Stimulated activated effector memory CD8-positive, alpha-beta T cell treated with anti-CD3 and anti-CD28 coated beads, Interleukin-12 subunit alpha, Interleukin-12 subunit beta, amount 100 ng/mL, for 72 hours (primary cell): ENCODE data around the gene RUNX2.

Source experiments
- ATAC-seq: fragments of 150-1000 bp; cut with Tn5 transposase; 2 replicates; pipeline ENCODE4 v1.10.0; 2021
- DNase-seq, 2 donors: peaks; one replicate each; pipeline ENCODE4 v3.0.0; 2021 to 2022; ENCODE audit warnings: low spot score in 2 of 2
- H3K27ac Mint-ChIP-seq: one replicate; pipeline ENCODE4 v1.8.0; 2022; ENCODE audit warnings: mild to moderate bottlenecking, mixed read lengths
- H3K36me3 Mint-ChIP-seq: one replicate; pipeline ENCODE4 v1.8.0; 2022; ENCODE audit warnings: mild to moderate bottlenecking, mixed read lengths
- H3K4me1 Mint-ChIP-seq: one replicate; pipeline ENCODE4 v1.8.0; 2022; ENCODE audit warnings: mixed read lengths
- H3K4me3 Mint-ChIP-seq: one replicate; pipeline ENCODE4 v1.8.0; 2022; ENCODE audit warnings: mild to moderate bottlenecking, mixed read lengths
- H3K9me3 Mint-ChIP-seq: one replicate; pipeline ENCODE4 v1.8.0; 2022; ENCODE audit warnings: mixed read lengths

The RUNX2 gene

DNA sequence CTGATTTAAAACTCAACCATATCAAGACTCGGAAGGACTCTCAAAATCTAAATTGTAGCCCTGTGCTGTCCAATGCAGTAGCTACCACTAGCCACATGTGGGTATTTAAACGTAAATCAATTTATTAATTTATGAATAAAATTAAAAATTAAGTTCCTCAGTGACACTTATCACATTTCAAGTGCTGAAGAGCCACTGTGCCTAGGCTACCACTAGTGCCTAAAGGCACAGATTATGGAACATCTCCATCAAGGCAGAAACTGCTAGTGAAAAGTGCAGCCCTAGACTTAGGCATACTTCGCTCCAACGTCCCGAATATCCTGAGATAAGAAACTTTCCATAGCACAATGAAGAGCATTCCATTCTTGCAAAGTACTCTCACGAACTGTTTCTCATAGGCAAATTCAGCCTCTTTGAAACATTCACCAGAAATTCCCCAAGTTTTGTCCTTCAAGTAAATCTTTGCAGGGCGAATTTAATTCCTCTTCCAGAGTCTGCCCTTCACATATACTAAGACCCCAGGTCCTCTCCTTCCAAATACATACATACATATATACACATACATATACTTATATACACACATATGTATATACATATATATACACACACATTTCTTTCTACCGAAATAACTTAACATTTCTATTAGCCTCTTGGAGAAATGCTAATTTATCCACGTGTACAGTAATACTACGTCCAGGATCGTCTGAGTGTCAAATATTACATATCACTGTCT lies 48.3 kb downstream of the RUNX2 start:
- H3K9me3 Mint-ChIP-seq: no peaks in the 10 kb centered on the region
- peak overlapping the region; percentile 100 for H3K27ac Mint-ChIP-seq
- ATAC-seq: no peak
- peak overlapping the region; percentile 95 for H3K4me3 Mint-ChIP-seq
- H3K4me1 Mint-ChIP-seq: peaks cover 21% of the 10 kb centered on the region
- H3K36me3 Mint-ChIP-seq: peaks cover 24% of the 10 kb centered on the region
- no peak for DNase-seq

GRCh38 chr6:45377043-45377553 lies 49.0 kb downstream of the RUNX2 start:
- H3K4me3 Mint-ChIP-seq: peak overlapping the region; percentile 95
- H3K4me1 Mint-ChIP-seq: peaks cover 21% of the 10 kb centered on the region
- DNase-seq (peak in 1 of 2 donors; percentile 90), ATAC-seq (peak; percentile 0)
- peaks cover 24% of the 10 kb centered on the region for H3K36me3 Mint-ChIP-seq
- no peaks in the 10 kb centered on the region for H3K9me3 Mint-ChIP-seq
- H3K27ac Mint-ChIP-seq: peak overlapping the region; percentile 100

- ATAC-seq: peak; percentile 90
- H3K36me3 Mint-ChIP-seq: peaks cover 24% of the 10 kb centered on the region
- H3K4me3 Mint-ChIP-seq: peak within 1 kb of the TSS; percentile 95
- peak within 1 kb of the TSS; percentile 100 for H3K27ac Mint-ChIP-seq
- DNase-seq: peak; percentile 90 to 93
- peaks cover 21% of the 10 kb centered on the region for H3K4me1 Mint-ChIP-seq
- no peaks in the 10 kb centered on the region for H3K9me3 Mint-ChIP-seq
Observed at GRCh38 chr6:45377554-45378333, 49.6 kb downstream of the RUNX2 start, which contains the start of gene SUPT3H. Gene SUPT3H (minus strand): TSS chr6:45377934.

- Mint-ChIP-seq H3K4me1 (peaks cover 21% of the 10 kb centered on the region), H3K27ac (peak overlapping the region; percentile 100), H3K4me3 (peak overlapping the region; percentile 95), H3K36me3 (peaks cover 24% of the 10 kb centered on the region), H3K9me3 (no peaks in the 10 kb centered on the region)
- DNase-seq (no peak), ATAC-seq (peak; percentile 31)
Observed at GRCh38 chr6:45378334-45378926, 50.3 kb downstream of the RUNX2 start.

DNA sequence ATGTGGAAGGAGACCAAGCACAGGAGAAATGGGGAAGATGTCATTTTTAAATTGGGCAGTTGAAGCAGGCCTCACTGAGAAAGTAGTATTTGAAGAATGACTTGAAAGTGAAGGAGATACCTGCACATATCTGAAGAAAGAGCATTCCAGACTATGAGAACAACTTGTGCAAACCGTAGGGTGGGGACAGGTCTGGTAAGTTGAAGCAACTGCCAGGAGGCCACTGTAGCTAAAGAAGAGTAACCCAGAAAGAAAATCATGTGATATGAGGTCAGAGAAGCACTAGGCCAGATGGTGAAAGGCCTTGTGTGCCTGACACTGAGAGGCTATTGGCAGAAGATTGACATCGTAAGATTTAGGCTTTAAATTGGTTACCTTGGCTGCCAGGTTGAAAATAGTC lies 54.3 kb downstream of the RUNX2 start:
- peaks cover 18% of the 10 kb centered on the region for H3K36me3 Mint-ChIP-seq
- H3K9me3 Mint-ChIP-seq: no peaks in the 10 kb centered on the region
- no peak overlapping the region for H3K27ac Mint-ChIP-seq
- H3K4me3 Mint-ChIP-seq: no peak overlapping the region
- DNase-seq (no peak), ATAC-seq (no peak)
- H3K4me1 Mint-ChIP-seq: peaks cover 12% of the 10 kb centered on the region

- Mint-ChIP-seq H3K4me1 (no peaks in the 10 kb centered on the region), H3K4me3 (no peak overlapping the region), H3K27ac (no peak overlapping the region), H3K9me3 (peaks cover 1% of the 10 kb centered on the region), H3K36me3 (no peaks in the 10 kb centered on the region)
- ATAC-seq (no peak), DNase-seq (no peak)
Observed at GRCh38 chr6:45386501-45386900, 58.4 kb downstream of the RUNX2 start.

GRCh38 chr6:45387236-45387635 lies 59.1 kb downstream of the RUNX2 start:
- H3K4me1 Mint-ChIP-seq: no peaks in the 10 kb centered on the region
- H3K9me3 Mint-ChIP-seq: peaks cover 2% of the 10 kb centered on the region
- no peak overlapping the region for H3K4me3 Mint-ChIP-seq
- H3K27ac Mint-ChIP-seq: no peak overlapping the region
- ATAC-seq: no peak
- no peaks in the 10 kb centered on the region for H3K36me3 Mint-ChIP-seq
- no peak for DNase-seq

- H3K9me3 Mint-ChIP-seq: peaks cover 5% of the 10 kb centered on the region
- ATAC-seq (no peak), DNase-seq (no peak)
- H3K4me3 Mint-ChIP-seq: no peak overlapping the region
- H3K4me1 Mint-ChIP-seq: no peaks in the 10 kb centered on the region
- H3K27ac Mint-ChIP-seq: no peak overlapping the region
- no peaks in the 10 kb centered on the region for H3K36me3 Mint-ChIP-seq
Observed at GRCh38 chr6:45388328-45388727, 60.2 kb downstream of the RUNX2 start.

- no peaks in the 10 kb centered on the region for H3K36me3 Mint-ChIP-seq
- ATAC-seq (no peak), DNase-seq (no peak)
- H3K27ac Mint-ChIP-seq: no peak overlapping the region
- no peak overlapping the region for H3K4me3 Mint-ChIP-seq
- H3K9me3 Mint-ChIP-seq: peaks cover 8% of the 10 kb centered on the region
- H3K4me1 Mint-ChIP-seq: peaks cover 8% of the 10 kb centered on the region
Observed at GRCh38 chr6:45394586-45395095, 66.5 kb downstream of the RUNX2 start.

DNA sequence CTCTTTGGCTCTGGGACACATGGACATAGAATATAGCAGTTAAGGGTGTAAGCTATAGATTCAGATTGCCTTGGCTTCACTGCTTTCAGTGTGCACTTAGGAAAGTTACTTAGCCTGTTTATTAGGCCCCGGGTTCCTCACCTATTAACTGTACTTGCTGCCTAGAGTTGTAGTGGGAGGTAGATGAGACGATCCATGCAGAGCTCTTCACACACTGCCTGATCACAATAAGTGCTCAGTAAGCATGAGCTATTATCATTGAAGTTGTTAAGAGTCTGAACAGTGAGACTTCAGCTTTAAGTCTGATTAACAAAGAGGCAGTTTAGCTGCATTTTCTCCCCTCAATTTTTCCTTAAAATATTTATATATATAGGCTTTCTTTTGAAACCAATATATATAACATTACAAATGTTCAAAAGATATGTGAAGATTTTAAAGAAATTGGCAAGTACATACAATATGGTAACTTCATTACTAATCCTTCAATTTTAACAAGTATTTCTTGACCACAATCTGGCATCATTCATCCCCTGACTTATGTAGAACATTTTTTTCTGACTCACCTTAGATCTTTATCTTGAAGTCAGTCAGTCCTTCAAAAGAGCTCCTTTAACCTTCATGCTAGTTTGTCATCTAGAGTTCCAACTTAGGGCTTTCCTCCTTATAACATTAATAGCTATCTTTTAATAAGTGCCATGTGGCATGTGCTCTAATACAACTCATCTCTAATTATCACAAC lies 70.1 kb downstream of the RUNX2 start:
- H3K9me3 Mint-ChIP-seq: peaks cover 2% of the 10 kb centered on the region
- no peak overlapping the region for H3K27ac Mint-ChIP-seq
- ATAC-seq: peak; percentile 85
- no peak for DNase-seq
- H3K36me3 Mint-ChIP-seq: no peaks in the 10 kb centered on the region
- peaks cover 8% of the 10 kb centered on the region for H3K4me1 Mint-ChIP-seq
- no peak overlapping the region for H3K4me3 Mint-ChIP-seq

DNA sequence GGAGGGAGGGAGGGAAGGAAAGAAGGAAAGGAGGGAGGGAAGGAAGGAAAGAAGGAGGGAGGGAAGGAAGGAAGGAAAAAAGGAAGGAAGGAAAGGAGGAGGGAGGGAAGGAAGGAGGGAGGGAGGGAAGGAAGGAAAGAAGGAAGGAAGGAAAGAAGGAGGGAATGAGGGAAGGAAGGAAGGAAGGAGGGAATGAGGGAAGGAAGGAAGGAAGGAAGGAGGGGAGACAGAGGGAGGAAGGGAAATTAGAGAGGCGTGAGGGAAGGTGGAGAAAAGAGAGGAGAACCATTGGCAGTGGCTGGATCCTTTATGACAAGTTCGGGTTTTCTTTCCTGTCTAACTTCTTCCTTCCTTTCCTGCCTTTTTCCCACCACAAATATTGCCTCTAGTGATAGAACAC lies 71.9 kb downstream of the RUNX2 start:
- no peak for ATAC-seq
- Mint-ChIP-seq H3K27ac (no peak overlapping the region), H3K4me3 (no peak overlapping the region)

GRCh38 chr6:45411959-45412358 lies 83.8 kb downstream of the RUNX2 start:
- H3K36me3 Mint-ChIP-seq: no peaks in the 10 kb centered on the region
- no peak overlapping the region for H3K4me3 Mint-ChIP-seq
- no peak for DNase-seq
- no peak for ATAC-seq
- H3K27ac Mint-ChIP-seq: no peak overlapping the region
- H3K9me3 Mint-ChIP-seq: no peaks in the 10 kb centered on the region
- H3K4me1 Mint-ChIP-seq: peaks cover 30% of the 10 kb centered on the region

More for the DNA sequence above, 71.9 kb downstream of the RUNX2 start:
- Mint-ChIP-seq H3K9me3 (no peaks in the 10 kb centered on the region), H3K4me1 (no peaks in the 10 kb centered on the region), H3K36me3 (no peaks in the 10 kb centered on the region)
- no peak for DNase-seq

DNA sequence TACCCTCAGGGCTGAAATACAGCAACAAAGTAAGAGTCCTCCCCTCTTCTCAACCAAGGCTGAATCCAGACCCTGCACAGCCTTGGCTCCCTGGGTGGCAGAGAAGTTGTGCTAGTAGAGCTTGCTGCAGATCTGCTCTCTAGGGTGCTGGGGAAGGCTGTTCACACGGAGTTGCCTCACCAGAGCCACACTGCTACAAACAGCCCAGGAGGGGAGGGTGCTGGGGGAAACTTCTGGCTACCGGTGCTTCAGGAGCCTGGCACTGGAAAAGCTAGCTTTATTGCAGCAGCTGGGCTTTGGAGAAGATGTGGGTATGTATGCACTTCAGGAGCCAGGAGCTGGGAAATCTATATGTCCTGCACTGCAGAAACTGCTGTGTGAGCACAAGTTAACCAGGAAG lies 87.2 kb downstream of the RUNX2 start:
- no peak for DNase-seq
- H3K4me3 Mint-ChIP-seq: no peak overlapping the region
- no peaks in the 10 kb centered on the region for H3K9me3 Mint-ChIP-seq
- H3K27ac Mint-ChIP-seq: peak overlapping the region; percentile 43
- H3K4me1 Mint-ChIP-seq: peaks cover 34% of the 10 kb centered on the region
- H3K36me3 Mint-ChIP-seq: peaks cover 13% of the 10 kb centered on the region
- ATAC-seq: no peak

GRCh38 chr6:45415788-45416518 lies 87.8 kb downstream of the RUNX2 start:
- ATAC-seq (no peak), DNase-seq (no peak)
- peaks cover 40% of the 10 kb centered on the region for H3K4me1 Mint-ChIP-seq
- H3K9me3 Mint-ChIP-seq: no peaks in the 10 kb centered on the region
- H3K36me3 Mint-ChIP-seq: peaks cover 19% of the 10 kb centered on the region
- peak overlapping the region; percentile 43 for H3K27ac Mint-ChIP-seq
- no peak overlapping the region for H3K4me3 Mint-ChIP-seq
